Superior temporal gyrus (tissue), 1 donor: ENCODE data around the gene ZCCHC14.
A peak's percentile ranks its signal among the peaks of the same experiment; 100 is the strongest.
"Not testable (repeated sequence)": the region's sequence is repeated elsewhere in the genome, so short reads cannot be mapped to it uniquely, and the experiment has no call there.

Experiments used
- DNase-seq: peaks from one replicate; pipeline ENCODE4 v3.0.0-alpha.2; 2016; ENCODE audit errors: extremely low spot score

ZCCHC14 gene

GRCh38 chr16:87481711-87482110 lies 11.1 kb downstream of the ZCCHC14 start:
- not testable (repeated sequence) for DNase-seq

GRCh38 chr16:87477209-87477981 lies 15.4 kb downstream of the ZCCHC14 start:
- peak; percentile 79 for DNase-seq

- DNase-seq, result no peak
Observed at GRCh38 chr16:87474566-87474996, 18.2 kb downstream of the ZCCHC14 start.

- DNase-seq, result no peak
Observed at GRCh38 chr16:87474017-87474416, 18.8 kb downstream of the ZCCHC14 start.

GRCh38 chr16:87472935-87473334 lies 19.9 kb downstream of the ZCCHC14 start:
- DNase-seq, result no peak

GRCh38 chr16:87472142-87472778 lies 20.6 kb downstream of the ZCCHC14 start:
- no peak for DNase-seq

GRCh38 chr16:87471278-87472141 lies 21.3 kb downstream of the ZCCHC14 start:
- DNase-seq, result no peak

- DNase-seq, result no peak
Observed at GRCh38 chr16:87470332-87470731, 22.5 kb downstream of the ZCCHC14 start.

GRCh38 chr16:87469169-87469568 lies 23.7 kb downstream of the ZCCHC14 start:
- DNase-seq, result no peak

- no peak for DNase-seq
Observed at GRCh38 chr16:87468550-87468949, 24.3 kb downstream of the ZCCHC14 start.

- no peak for DNase-seq
Observed at GRCh38 chr16:87466975-87467501, 25.8 kb downstream of the ZCCHC14 start.

GRCh38 chr16:87465879-87466278 lies 26.9 kb downstream of the ZCCHC14 start:
- no peak for DNase-seq

GRCh38 chr16:87465306-87465705 lies 27.5 kb downstream of the ZCCHC14 start:
- DNase-seq, result peak; percentile 52

- DNase-seq, result peak; percentile 55
Observed at GRCh38 chr16:87464691-87465300, 28.0 kb downstream of the ZCCHC14 start.

- peak; percentile 34 for DNase-seq
Observed at GRCh38 chr16:87463722-87464690, 28.8 kb downstream of the ZCCHC14 start.

- peak; percentile 31 for DNase-seq
Observed at GRCh38 chr16:87461466-87461991, 31.3 kb downstream of the ZCCHC14 start.

- DNase-seq, result no peak
Observed at GRCh38 chr16:87460936-87461335, 31.9 kb downstream of the ZCCHC14 start.

GRCh38 chr16:87459833-87460232 lies 33.0 kb downstream of the ZCCHC14 start:
- DNase-seq, result no peak

GRCh38 chr16:87459027-87459426 lies 33.8 kb downstream of the ZCCHC14 start:
- no peak for DNase-seq

GRCh38 chr16:87458424-87458915 lies 34.4 kb downstream of the ZCCHC14 start:
- DNase-seq, result no peak
